ENCODE measurements around the gene C14orf119.

C14orf119 gene

DNA sequence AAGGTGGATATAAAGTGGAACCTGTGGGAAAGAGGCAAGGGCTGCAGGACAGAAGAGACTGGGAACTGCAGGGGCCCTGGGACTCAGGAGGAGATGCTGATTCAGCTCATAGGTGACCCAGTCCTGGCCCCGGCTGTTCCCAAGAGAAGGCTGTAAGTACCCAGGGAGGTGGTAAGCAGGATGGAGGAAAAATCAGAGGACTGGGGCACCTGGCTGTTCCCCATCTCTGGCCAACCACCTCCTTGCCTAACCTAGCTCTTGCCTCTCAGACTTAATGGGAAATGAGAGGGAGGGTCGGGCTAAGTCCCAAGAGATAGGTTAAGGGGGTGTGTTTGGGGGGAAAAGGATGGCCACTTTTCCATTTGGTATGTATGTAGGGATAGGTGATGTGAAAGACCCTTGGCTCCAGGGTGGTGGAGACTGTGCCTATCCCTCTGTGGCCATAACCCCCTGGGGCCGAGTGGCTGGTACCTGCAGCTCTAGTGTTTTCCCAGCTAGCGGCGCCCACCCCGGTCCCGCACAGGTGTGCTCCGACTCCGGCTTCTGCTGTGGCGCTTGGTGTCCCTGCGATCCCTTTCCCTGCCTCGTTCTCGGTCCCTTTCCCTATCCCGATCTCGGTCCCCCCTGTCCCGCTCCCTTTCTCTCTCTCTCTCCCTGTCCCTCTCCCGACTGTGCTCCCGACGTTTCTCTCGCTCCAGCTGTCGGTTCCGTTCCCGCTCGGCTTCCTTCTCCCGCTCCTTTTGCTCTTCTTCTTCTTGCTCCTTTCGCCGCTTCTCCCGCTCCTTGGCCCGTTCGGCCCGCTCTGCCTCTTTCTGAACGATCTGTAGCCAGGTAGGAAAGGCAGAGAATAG is 36.4 kb upstream of the C14orf119 start:
- Histone ChIP-seq H3K9ac (ENCODE audit: insufficient read length) (no peak overlapping the region), H3K9me3 (ENCODE audit: low read depth, low read length) (no peaks in the 10 kb centered on the region), H3K4me3 (no peak overlapping the region), H3K36me3 (ENCODE audit: insufficient read depth, low read length) (peaks cover 44% of the 10 kb centered on the region), H3K27ac (peak overlapping the region; percentile 68)
- no peak for DNase-seq (ENCODE audit: low read depth, low spot score)
- TF ChIP-seq FOXP2 (optimal IDR thresholded peaks at IDR 0.05; ENCODE audit: control extremely low read depth, extremely low read length, insufficient read depth) (no peak), POLR2AphosphoS5 (IDR thresholded peaks at IDR 0.05; ENCODE audit: borderline replicate concordance, low read depth, low read length) (no peak), EZH2 (IDR thresholded peaks at IDR 0.05) (no peak)

DNA sequence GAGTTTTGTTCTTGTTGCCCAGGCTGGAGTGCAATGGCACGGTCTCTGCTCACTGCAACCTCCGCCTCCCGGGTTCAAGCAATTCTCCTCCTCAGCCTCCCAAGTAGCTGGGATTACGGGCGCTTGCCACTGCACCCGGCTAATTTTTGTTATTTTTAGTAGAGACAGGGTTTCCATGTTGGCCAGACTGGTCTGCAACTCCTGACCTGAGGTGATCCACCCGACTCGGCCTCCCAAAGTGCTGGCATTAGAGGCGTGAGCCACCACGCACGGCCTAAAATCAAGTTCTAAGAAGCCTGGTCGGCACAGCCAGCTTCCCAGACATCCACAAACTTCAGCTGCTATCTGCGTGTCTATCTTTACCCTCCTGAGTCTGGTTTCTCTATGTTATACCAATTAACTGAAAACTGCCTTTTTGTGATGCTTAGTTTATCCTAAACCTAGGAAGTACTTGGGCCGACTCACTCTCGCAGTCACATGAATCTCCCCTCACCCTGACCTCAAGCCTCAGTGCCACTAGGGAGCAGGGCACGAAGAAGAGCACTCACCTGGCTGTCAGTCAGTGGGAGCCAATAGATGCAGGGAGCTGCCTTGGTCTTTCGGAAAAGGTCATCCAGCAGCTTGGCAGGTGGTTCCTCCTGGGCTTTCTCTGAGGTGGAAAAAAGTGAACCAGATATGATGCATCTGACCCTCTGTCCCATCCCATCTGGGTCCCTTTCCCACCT is 34.6 kb upstream of the C14orf119 start:
- Histone ChIP-seq H3K4me3 (no peak overlapping the region), H3K36me3 (ENCODE audit: insufficient read depth, low read length) (peaks cover 62% of the 10 kb centered on the region), H3K9ac (ENCODE audit: insufficient read length) (no peak overlapping the region), H3K9me3 (ENCODE audit: low read depth, low read length) (no peaks in the 10 kb centered on the region), H3K27ac (no peak overlapping the region; the same call in 1 of the 2 replicates)
- DNase-seq (ENCODE audit: low read depth, low spot score) = no peak
- TF ChIP-seq EZH2 (IDR thresholded peaks at IDR 0.05) = no peak
- TF ChIP-seq POLR2AphosphoS5 (IDR thresholded peaks at IDR 0.05; ENCODE audit: borderline replicate concordance, low read depth, low read length) = no peak
- no peak for TF ChIP-seq FOXP2 (optimal IDR thresholded peaks at IDR 0.05; ENCODE audit: control extremely low read depth, extremely low read length, insufficient read depth)

DNA sequence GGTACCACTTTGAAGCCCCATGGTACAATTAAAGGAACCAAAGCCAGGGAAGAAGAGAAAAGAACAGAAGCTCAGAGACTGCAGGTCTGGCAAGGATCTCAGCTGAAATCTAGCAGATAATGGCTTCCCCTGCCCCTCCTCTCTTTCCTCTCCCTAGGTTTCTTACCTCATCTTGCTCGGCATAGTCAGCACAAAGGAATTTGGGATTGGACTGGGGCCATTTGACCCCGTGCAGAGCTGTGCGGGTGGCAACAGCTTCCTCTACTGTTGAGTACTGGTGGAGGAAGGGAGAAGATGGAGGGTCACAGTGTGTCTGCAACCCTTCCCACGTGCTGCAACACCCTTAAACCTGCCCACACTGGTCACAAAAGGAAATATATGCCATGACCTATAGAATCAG is 33.3 kb upstream of the C14orf119 start:
- Histone ChIP-seq H3K36me3 (ENCODE audit: insufficient read depth, low read length) (peaks cover 75% of the 10 kb centered on the region), H3K9ac (ENCODE audit: insufficient read length) (no peak overlapping the region), H3K27ac (peak overlapping the region; percentile 27), H3K4me3 (no peak overlapping the region), H3K9me3 (ENCODE audit: low read depth, low read length) (no peaks in the 10 kb centered on the region)
- TF ChIP-seq POLR2AphosphoS5 (IDR thresholded peaks at IDR 0.05; ENCODE audit: borderline replicate concordance, low read depth, low read length) (no peak), FOXP2 (optimal IDR thresholded peaks at IDR 0.05; ENCODE audit: control extremely low read depth, extremely low read length, insufficient read depth) (no peak), EZH2 (IDR thresholded peaks at IDR 0.05) (no peak)
- no peak for DNase-seq (ENCODE audit: low read depth, low spot score)

DNA sequence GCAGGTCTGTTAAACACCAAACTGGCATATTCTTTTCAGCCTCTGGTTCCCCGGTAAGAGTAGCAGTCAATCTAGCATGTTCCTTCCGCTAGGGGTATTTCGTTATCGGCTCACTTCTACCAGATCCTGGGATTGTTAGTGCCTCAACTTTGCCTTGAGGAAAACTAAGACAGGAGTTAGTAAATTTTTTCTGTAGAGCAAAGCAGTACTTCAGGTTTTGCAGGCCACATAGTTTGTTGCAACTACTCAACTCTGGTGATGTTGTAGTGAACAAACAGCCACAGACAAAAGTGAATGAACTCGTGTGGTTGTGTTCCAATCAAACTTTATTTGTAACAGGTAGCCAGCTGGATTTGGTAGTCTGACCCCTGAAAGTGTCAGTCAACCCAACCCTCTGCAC is 31.7 kb upstream of the C14orf119 start:
- H3K9ac ChIP-seq (ENCODE audit: insufficient read length) = no peak overlapping the region
- H3K36me3 ChIP-seq (ENCODE audit: insufficient read depth, low read length) = peaks cover 90% of the 10 kb centered on the region
- no peaks in the 10 kb centered on the region for H3K9me3 ChIP-seq (ENCODE audit: low read depth, low read length)
- TF ChIP-seq FOXP2 (optimal IDR thresholded peaks at IDR 0.05; ENCODE audit: control extremely low read depth, extremely low read length, insufficient read depth) (no peak), POLR2AphosphoS5 (IDR thresholded peaks at IDR 0.05; ENCODE audit: borderline replicate concordance, low read depth, low read length) (no peak), EZH2 (IDR thresholded peaks at IDR 0.05) (no peak)
- no peak overlapping the region for H3K27ac ChIP-seq
- no peak overlapping the region for H3K4me3 ChIP-seq
- no peak for DNase-seq (ENCODE audit: low read depth, low spot score)

DNA sequence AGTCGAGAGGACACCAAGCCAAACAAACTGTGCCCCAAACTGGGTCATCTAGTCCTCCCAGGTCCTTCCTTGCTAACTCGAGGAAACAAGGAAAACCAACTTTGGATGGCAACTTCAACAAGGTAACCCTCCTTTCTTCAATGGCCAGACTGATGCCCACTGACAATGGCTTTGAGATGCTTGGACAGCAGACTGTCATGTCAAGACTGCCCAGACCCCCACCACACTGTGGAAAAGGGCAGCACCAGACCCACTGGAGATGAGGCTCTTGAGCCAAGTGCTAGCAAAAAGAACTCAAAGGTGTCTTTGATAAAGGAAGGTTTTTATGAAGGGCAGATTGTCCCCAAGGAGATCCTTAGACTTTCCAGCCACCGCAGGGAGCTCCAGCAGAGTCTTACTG is 28.9 kb upstream of the C14orf119 start:
- Histone ChIP-seq H3K9ac (ENCODE audit: insufficient read length) (no peak overlapping the region), H3K27ac (0 out of 2 replicates have a peak overlapping the region, but pooled peaks have one; percentile 38), H3K36me3 (ENCODE audit: insufficient read depth, low read length) (peaks cover 79% of the 10 kb centered on the region), H3K4me3 (no peak overlapping the region), H3K9me3 (ENCODE audit: low read depth, low read length) (no peaks in the 10 kb centered on the region)
- no peak for DNase-seq (ENCODE audit: low read depth, low spot score)
- TF ChIP-seq POLR2AphosphoS5 (IDR thresholded peaks at IDR 0.05; ENCODE audit: borderline replicate concordance, low read depth, low read length) (no peak), EZH2 (IDR thresholded peaks at IDR 0.05) (no peak), FOXP2 (optimal IDR thresholded peaks at IDR 0.05; ENCODE audit: control extremely low read depth, extremely low read length, insufficient read depth) (no peak)

DNA sequence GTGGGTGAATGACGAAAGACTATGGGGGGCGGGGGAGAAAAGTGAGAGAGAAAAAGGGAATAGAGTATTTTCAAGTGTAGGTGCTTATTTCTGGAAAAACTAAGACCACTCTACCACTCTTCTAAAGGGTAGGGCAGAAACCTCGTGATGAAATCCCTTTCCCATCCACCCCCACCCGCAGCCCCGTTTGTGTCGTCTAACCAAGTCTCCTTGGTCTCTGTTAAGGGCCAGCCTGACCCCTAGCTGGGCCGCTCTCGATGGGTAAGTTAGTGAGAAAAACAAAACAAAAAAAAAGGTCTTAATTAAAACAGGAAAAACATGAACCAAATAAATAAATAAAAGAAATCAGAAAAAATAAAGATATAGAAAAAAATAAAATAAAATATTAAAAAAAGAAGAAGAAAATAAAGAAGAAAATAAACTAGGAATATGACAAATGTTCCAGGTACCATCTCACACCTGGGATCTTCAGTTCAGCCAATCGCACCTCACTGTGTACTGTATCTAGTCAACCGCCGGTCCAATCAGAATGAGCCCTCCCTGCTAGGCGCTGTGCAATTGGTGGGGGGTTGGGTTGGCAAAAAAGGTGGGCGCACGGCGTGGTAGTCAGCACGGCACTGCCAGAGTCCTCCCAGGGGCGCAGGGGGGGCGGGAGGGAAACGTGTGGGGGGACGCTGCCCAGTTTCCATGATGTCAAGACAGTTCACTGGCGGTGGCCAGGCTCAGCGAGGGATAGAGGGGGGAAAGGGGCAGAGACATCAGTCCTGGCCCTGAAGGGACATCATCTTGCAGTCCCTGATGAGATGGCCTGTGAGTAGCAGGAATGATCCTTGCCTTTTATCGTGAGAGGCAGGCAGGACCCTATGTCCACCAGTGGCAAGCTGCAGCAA is 28.2 kb upstream of the C14orf119 start:
- H3K9ac ChIP-seq (ENCODE audit: insufficient read length) = no peak overlapping the region
- no peaks in the 10 kb centered on the region for H3K9me3 ChIP-seq (ENCODE audit: low read depth, low read length)
- 0 out of 2 replicates have a peak overlapping the region, but pooled peaks have one; percentile 38 for H3K27ac ChIP-seq
- H3K36me3 ChIP-seq (ENCODE audit: insufficient read depth, low read length) = peaks cover 78% of the 10 kb centered on the region
- TF ChIP-seq EZH2 (IDR thresholded peaks at IDR 0.05) (no peak), FOXP2 (optimal IDR thresholded peaks at IDR 0.05; ENCODE audit: control extremely low read depth, extremely low read length, insufficient read depth) (no peak), POLR2AphosphoS5 (IDR thresholded peaks at IDR 0.05; ENCODE audit: borderline replicate concordance, low read depth, low read length) (no peak)
- H3K4me3 ChIP-seq = no peak overlapping the region
- DNase-seq (ENCODE audit: low read depth, low spot score) = no peak

DNA sequence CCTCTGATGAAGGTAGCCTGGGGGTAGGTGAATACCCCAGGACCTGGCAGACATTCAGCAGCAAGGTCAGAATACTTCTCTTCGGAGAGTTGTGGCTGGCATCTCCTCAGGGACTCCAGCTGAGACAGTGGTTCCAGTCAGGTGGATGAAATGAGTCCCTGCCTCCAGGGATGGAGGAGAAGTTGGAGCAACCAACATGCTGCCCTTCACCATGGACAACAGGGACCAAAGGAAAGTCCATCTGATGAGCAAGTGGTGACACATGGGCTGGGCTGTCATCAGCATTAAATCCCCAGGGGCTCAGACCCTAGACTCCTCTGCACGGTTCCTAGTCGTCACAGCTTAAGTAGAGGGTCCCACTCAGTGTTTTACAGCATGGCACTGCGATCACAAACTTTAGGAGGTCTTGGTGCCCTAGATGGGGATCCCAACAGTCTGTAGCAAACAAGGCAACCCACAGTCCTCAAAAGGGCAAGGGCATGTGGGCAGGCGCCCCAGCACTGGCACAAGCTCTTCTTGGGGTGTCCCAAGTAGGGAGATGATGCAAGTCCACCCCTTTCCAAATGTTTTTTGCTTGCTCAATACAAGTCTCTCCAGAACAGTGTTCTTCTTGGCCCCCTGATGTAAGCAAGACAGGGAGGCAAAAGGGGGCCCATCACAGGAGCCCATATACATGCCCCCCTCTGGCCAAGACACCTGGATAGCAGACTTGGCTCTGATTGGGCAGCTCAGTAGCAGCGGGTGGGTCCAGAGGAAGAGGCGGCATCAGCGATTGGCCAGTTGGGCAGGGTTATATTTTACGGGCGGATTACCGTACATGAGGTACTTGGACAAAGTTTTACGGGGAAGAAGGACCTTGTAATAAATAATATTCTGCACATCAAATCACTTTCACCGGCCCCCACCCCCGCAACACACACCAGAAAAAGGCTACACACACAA is 27.2 kb upstream of the C14orf119 start:
- H3K27ac ChIP-seq = no peak overlapping the region
- DNase-seq (ENCODE audit: low read depth, low spot score) = no peak
- no peak for TF ChIP-seq FOXP2 (optimal IDR thresholded peaks at IDR 0.05; ENCODE audit: control extremely low read depth, extremely low read length, insufficient read depth)
- TF ChIP-seq EZH2 (IDR thresholded peaks at IDR 0.05) = no peak
- TF ChIP-seq POLR2AphosphoS5 (IDR thresholded peaks at IDR 0.05; ENCODE audit: borderline replicate concordance, low read depth, low read length) = no peak
- no peaks in the 10 kb centered on the region for H3K9me3 ChIP-seq (ENCODE audit: low read depth, low read length)
- no peak overlapping the region for H3K4me3 ChIP-seq
- H3K9ac ChIP-seq (ENCODE audit: insufficient read length) = no peak overlapping the region
- H3K36me3 ChIP-seq (ENCODE audit: insufficient read depth, low read length) = peaks cover 78% of the 10 kb centered on the region

Data from SK-N-MC (cell line).